OCI-LY1 (cell line): ENCODE data around the gene TRIM31.

Experiments used
- H2AFZ ChIP-seq: fragments of 200-600 bp; sonication (generic), shearing (Covaris generic); 2 replicates; pipeline ENCODE4 v1.6.0; 2014; ENCODE audit warnings: antibody characterized with exemption, mild to moderate bottlenecking, low read length
- H3F3A ChIP-seq: fragments of 200-600 bp; sonication (generic), shearing (Covaris generic); 2 replicates; pipeline ENCODE4 v1.6.0; 2014; ENCODE audit warnings: mild to moderate bottlenecking, antibody characterized with exemption, low read length, moderate library complexity; ENCODE audit not compliant: insufficient read depth
- H3K27ac ChIP-seq: fragments of 200-600 bp; sonication (generic); 2 replicates; pipeline ENCODE4 v1.5.1; 2014; ENCODE audit warnings: low read length, mixed run types, mild to moderate bottlenecking, low read depth; ENCODE audit not compliant: poor library complexity, severe bottlenecking
- H3K27me3 ChIP-seq: fragments of 200-600 bp; sonication (generic); 2 replicates; pipeline ENCODE4 v1.6.0; 2014; ENCODE audit warnings: antibody characterized with exemption, mild to moderate bottlenecking, low read length, moderate library complexity; ENCODE audit not compliant: insufficient read depth
- H3K36me3 ChIP-seq: fragments of 200-600 bp; sonication (generic); 2 replicates; pipeline ENCODE4 v1.6.1; 2014; ENCODE audit warnings: mild to moderate bottlenecking, antibody characterized with exemption, low read length, moderate library complexity, mixed read lengths; ENCODE audit not compliant: insufficient read depth
- H3K4me1 ChIP-seq: fragments of 200-600 bp; sonication (generic); 2 replicates; pipeline ENCODE4 v1.5.1; 2014; ENCODE audit warnings: mild to moderate bottlenecking, low read length, moderate library complexity; ENCODE audit not compliant: insufficient read depth, severe bottlenecking
- H3K4me2 ChIP-seq: fragments of 200-600 bp; sonication (generic), shearing (Covaris generic); 2 replicates; pipeline ENCODE4 v1.6.1; 2014; ENCODE audit warnings: low read length
- H3K4me3 ChIP-seq: fragments of 200-600 bp; sonication (generic); 2 replicates; pipeline ENCODE4 v1.5.1; 2014; ENCODE audit warnings: low read length, low read depth, mild to moderate bottlenecking, mixed read lengths; ENCODE audit not compliant: poor library complexity, severe bottlenecking
- H3K79me2 ChIP-seq: fragments of 200-600 bp; shearing (Covaris generic); 2 replicates; pipeline ENCODE4 v1.6.1; 2016; ENCODE audit warnings: mixed run types, low read length, mixed read lengths; ENCODE audit not compliant: insufficient read depth
- H3K9ac ChIP-seq: fragments of 200-600 bp; sonication (generic), shearing (Covaris generic); 2 replicates; pipeline ENCODE4 v1.6.1; 2014; ENCODE audit warnings: mild to moderate bottlenecking, low read length, mixed read lengths
- H3K9me2 ChIP-seq: fragments of 200-600 bp; sonication (generic), shearing (Covaris generic); 2 replicates; pipeline ENCODE4 v1.6.1; 2014; ENCODE audit warnings: low read depth, mild to moderate bottlenecking, low read length, mixed read lengths
- H3K9me3 ChIP-seq: fragments of 200-600 bp; shearing (Covaris generic); 2 replicates; pipeline ENCODE4 v1.6.1; 2014; ENCODE audit warnings: low read length, mixed read lengths
- H4K20me1 ChIP-seq: fragments of 200-600 bp; sonication (generic), shearing (Covaris generic); 2 replicates; pipeline ENCODE4 v1.6.0; 2016; ENCODE audit warnings: mild to moderate bottlenecking, low read length; ENCODE audit not compliant: insufficient read depth
- EZH2 ChIP-seq: fragments of 200-600 bp; sonication (generic), shearing (Covaris generic); IDR thresholded peaks from 2 replicates; pipeline ENCODE4 v1.8.0; 2017; ENCODE audit warnings: borderline replicate concordance, mixed run types, mild to moderate bottlenecking, antibody characterized with exemption, low read length, moderate library complexity, mixed read lengths
- TF ChIP-seq, protein P1 (sequence below): fragments of 200-600 bp; sonication (generic), shearing (Covaris generic); IDR thresholded peaks from 2 replicates; pipeline ENCODE4 v1.5.1; 2017; ENCODE audit warnings: mild to moderate bottlenecking, antibody characterized with exemption, low read length, moderate library complexity, mixed read lengths

TRIM31 gene

DNA sequence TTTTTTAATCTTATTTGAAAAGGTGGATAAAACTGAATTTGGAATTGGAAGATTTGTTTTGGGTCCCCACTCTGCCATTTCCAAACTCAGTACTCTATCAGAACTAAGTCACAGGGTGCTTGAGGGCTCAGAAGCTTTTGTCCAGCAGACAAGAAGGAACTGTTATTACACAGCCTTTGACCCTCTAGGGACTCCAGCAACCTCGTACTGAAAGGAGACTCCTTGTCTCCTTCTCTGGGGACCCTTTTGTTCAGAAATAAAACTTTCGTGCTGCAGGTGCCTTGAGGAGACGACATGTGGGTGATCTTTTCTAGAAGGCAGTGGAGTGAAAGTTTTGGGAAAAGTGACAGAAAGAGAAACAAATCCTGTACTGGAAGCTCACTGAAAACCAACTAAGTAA is 59.2 kb downstream of the TRIM31 start:
- H3K4me2 ChIP-seq: no peak overlapping the region
- no peak overlapping the region for H3K27ac ChIP-seq

More for the DNA sequence above, 59.2 kb downstream of the TRIM31 start:
- TF ChIP-seq EZH2: no peak
- TF ChIP-seq, protein P1, sequence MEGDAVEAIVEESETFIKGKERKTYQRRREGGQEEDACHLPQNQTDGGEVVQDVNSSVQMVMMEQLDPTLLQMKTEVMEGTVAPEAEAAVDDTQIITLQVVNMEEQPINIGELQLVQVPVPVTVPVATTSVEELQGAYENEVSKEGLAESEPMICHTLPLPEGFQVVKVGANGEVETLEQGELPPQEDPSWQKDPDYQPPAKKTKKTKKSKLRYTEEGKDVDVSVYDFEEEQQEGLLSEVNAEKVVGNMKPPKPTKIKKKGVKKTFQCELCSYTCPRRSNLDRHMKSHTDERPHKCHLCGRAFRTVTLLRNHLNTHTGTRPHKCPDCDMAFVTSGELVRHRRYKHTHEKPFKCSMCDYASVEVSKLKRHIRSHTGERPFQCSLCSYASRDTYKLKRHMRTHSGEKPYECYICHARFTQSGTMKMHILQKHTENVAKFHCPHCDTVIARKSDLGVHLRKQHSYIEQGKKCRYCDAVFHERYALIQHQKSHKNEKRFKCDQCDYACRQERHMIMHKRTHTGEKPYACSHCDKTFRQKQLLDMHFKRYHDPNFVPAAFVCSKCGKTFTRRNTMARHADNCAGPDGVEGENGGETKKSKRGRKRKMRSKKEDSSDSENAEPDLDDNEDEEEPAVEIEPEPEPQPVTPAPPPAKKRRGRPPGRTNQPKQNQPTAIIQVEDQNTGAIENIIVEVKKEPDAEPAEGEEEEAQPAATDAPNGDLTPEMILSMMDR: no peak
- Histone ChIP-seq H3K9ac (no peak overlapping the region), H3K4me1 (no peaks in the 10 kb centered on the region), H3K36me3 (peaks cover 18% of the 10 kb centered on the region; the same call in 1 of the 2 replicates), H2AFZ (no peak overlapping the region), H3K27me3 (no peaks in the 10 kb centered on the region), H3F3A (no peaks in the 10 kb centered on the region), H3K9me2 (no peaks in the 10 kb centered on the region), H3K9me3 (no peaks in the 10 kb centered on the region), H3K79me2 (no peaks in the 10 kb centered on the region), H3K4me3 (no peak overlapping the region), H4K20me1 (no peaks in the 10 kb centered on the region)
